Neural cell (in vitro differentiated cells): ENCODE results near the gene SPOCK3. TPM values are rescaled to one million over a fixed set of nuclear protein-coding genes. Genes with fewer than 3 reads are reported as not detected.

Source experiments
- H2AFZ ChIP-seq: fragments of 200-600, 300-800 bp; sonication (generic), shearing (Covaris generic); 2 replicates; pipeline ENCODE4 v1.6.0; 2014; ENCODE audit warnings: low read depth, mild to moderate bottlenecking, antibody characterized with exemption, low read length, moderate library complexity
- H3F3A ChIP-seq: fragments of 200-600 bp; shearing (Covaris generic); 2 replicates; pipeline ENCODE4 v1.6.1; 2016; ENCODE audit warnings: mild to moderate bottlenecking, moderate library complexity, mixed read lengths, antibody characterized with exemption, low read length; ENCODE audit not compliant: insufficient read depth, poor library complexity, severe bottlenecking
- H3K27ac ChIP-seq: fragments of 200-600, 300-800 bp; sonication (generic), shearing (Covaris generic); 2 replicates; pipeline ENCODE4 v1.5.1; 2014; ENCODE audit warnings: mild to moderate bottlenecking, low read length, moderate library complexity
- H3K27me3 ChIP-seq: fragments of 300-800, 200-600 bp; sonication (generic), shearing (Covaris generic); 2 replicates; pipeline ENCODE4 v1.6.0; 2014; ENCODE audit warnings: mild to moderate bottlenecking, low read depth, low read length, moderate library complexity; ENCODE audit not compliant: insufficient read depth
- H3K36me3 ChIP-seq: fragments of 300-800, 200-600 bp; sonication (generic), shearing (Covaris generic); 2 replicates; pipeline ENCODE4 v1.5.1; 2014; ENCODE audit warnings: mild to moderate bottlenecking, antibody characterized with exemption, low read length, moderate library complexity; ENCODE audit not compliant: insufficient read depth
- H3K4me2 ChIP-seq: fragments of 300-800, 200-600 bp; sonication (generic), shearing (Covaris generic); 2 replicates; pipeline ENCODE4 v1.6.0; 2014; ENCODE audit warnings: mild to moderate bottlenecking, low read length
- H3K4me3 ChIP-seq: fragments of 300-800, 200-600 bp; sonication (generic), shearing (Covaris generic); 2 replicates; pipeline ENCODE4 v1.5.1; 2014; ENCODE audit warnings: mild to moderate bottlenecking, low read length, moderate library complexity
- H3K79me2 ChIP-seq: fragments of 200-600 bp; shearing (Covaris generic); replicated peaks from 2 replicates; pipeline ENCODE4 v1.6.0; 2014; ENCODE audit warnings: mild to moderate bottlenecking, low read length, moderate library complexity; ENCODE audit not compliant: insufficient read depth
- H3K9ac ChIP-seq: fragments of 300-800, 200-600 bp; sonication (generic), shearing (Covaris generic); 2 replicates; pipeline ENCODE4 v1.6.1; 2016; ENCODE audit warnings: mild to moderate bottlenecking, low read length, mixed read lengths
- H3K9me2 ChIP-seq: fragments of 200-600 bp; shearing (Covaris generic); 2 replicates; pipeline ENCODE4 v1.6.1; 2016; ENCODE audit warnings: mild to moderate bottlenecking, low read length, mixed read lengths; ENCODE audit not compliant: insufficient read depth
- H3K9me3 ChIP-seq: fragments of 200-600, 300-800 bp; sonication (generic), shearing (Covaris generic); 2 replicates; pipeline ENCODE4 v1.6.1; 2016; ENCODE audit warnings: mild to moderate bottlenecking, mixed run types, low read length, moderate library complexity, mixed read lengths
- H4K20me1 ChIP-seq: fragments of 200-600 bp; shearing (Covaris generic); 2 replicates; pipeline ENCODE4 v1.6.1; 2016; ENCODE audit warnings: mild to moderate bottlenecking, mixed run types; ENCODE audit not compliant: insufficient read depth
- CTCF ChIP-seq: fragments of 450-650 bp; IDR thresholded peaks from 2 replicates; pipeline ENCODE4 v1.5.1; 2014; ENCODE audit warnings: antibody characterized with exemption, mild to moderate bottlenecking, moderate library complexity; ENCODE audit not compliant: poor library complexity, severe bottlenecking
- EP300 ChIP-seq: fragments of 450-650 bp; conservative IDR thresholded peaks from 2 replicates; pipeline ENCODE4 v1.6.1; 2014; ENCODE audit warnings: antibody characterized with exemption, mild to moderate bottlenecking, moderate library complexity; ENCODE audit not compliant: poor library complexity, severe bottlenecking
- EZH2 ChIP-seq: fragments of 200-600, 300-800 bp; shearing (Covaris generic), sonication (generic); IDR thresholded peaks from 2 replicates; pipeline ENCODE4 v1.6.1; 2014; ENCODE audit warnings: antibody characterized with exemption, low read length, borderline replicate concordance, mild to moderate bottlenecking; ENCODE audit not compliant: insufficient read depth, poor library complexity, severe bottlenecking
- MXI1 ChIP-seq: fragments of 450-650 bp; conservative IDR thresholded peaks from 2 replicates; pipeline ENCODE4 v1.6.1; 2014; ENCODE audit warnings: antibody characterized with exemption, mild to moderate bottlenecking; ENCODE audit not compliant: poor library complexity, severe bottlenecking
- POLR2AphosphoS5 ChIP-seq: IDR thresholded peaks from 2 replicates; pipeline ENCODE4 v1.6.1; 2012
- RAD21 ChIP-seq: fragments of 450-650 bp; conservative IDR thresholded peaks from 2 replicates; pipeline ENCODE4 v1.6.1; 2014; ENCODE audit warnings: antibody characterized with exemption, mild to moderate bottlenecking, moderate library complexity
- REST ChIP-seq: IDR thresholded peaks from 2 replicates; pipeline ENCODE4 v1.6.1; 2012; ENCODE audit warnings: borderline replicate concordance
- SMC3 ChIP-seq: fragments of 450-650 bp; conservative IDR thresholded peaks from 2 replicates; pipeline ENCODE4 v1.6.1; 2014; ENCODE audit warnings: antibody characterized with exemption, mild to moderate bottlenecking, moderate library complexity; ENCODE audit not compliant: poor library complexity
- TAF1 ChIP-seq: IDR thresholded peaks from 2 replicates; pipeline ENCODE4 v1.6.1; 2012; ENCODE audit warnings: low read depth
- polyA plus RNA-seq: library from polyadenylated mRNA; depleted of rRNA; stranded (reverse); fragments of >200 nt; gene quantifications from 2 replicates; pipeline ENCODE4 v1.2.3, GENCODE V29; 2014

The SPOCK3 gene
- polyA plus RNA-seq, 1 donor from 2014 or later, result 7.9 TPM

GRCh38 chr4:167129146-167129545 is 105.1 kb downstream of the SPOCK3 start:
- H3K4me2 ChIP-seq, result no peak overlapping the region
- no peaks in the 10 kb centered on the region for H3F3A ChIP-seq
- no peaks in the 10 kb centered on the region for H4K20me1 ChIP-seq
- TF ChIP-seq TAF1 (no peak), EZH2 (no peak), EP300 (no peak), RAD21 (no peak), REST (no peak), POLR2AphosphoS5 (no peak), SMC3 (no peak), MXI1 (no peak), CTCF (no peak)
- H3K27me3 ChIP-seq, result no peaks in the 10 kb centered on the region
- no peaks in the 10 kb centered on the region for H3K9me3 ChIP-seq
- H3K36me3 ChIP-seq, result no peaks in the 10 kb centered on the region
- H3K9me2 ChIP-seq, result no peaks in the 10 kb centered on the region
- no peak overlapping the region for H2AFZ ChIP-seq
- H3K9ac ChIP-seq, result no peak overlapping the region
- H3K4me3 ChIP-seq, result no peak overlapping the region
- H3K27ac ChIP-seq, result no peak overlapping the region
- no peaks in the 10 kb centered on the region for H3K79me2 ChIP-seq

GRCh38 chr4:167119392-167119791 is 114.9 kb downstream of the SPOCK3 start:
- H2AFZ ChIP-seq, result no peak overlapping the region
- H3K9me2 ChIP-seq, result no peaks in the 10 kb centered on the region
- no peaks in the 10 kb centered on the region for H3K36me3 ChIP-seq
- TF ChIP-seq RAD21 (no peak), REST (no peak), SMC3 (no peak), MXI1 (no peak), POLR2AphosphoS5 (no peak), TAF1 (no peak), EP300 (no peak), CTCF (no peak), EZH2 (no peak)
- H3K27me3 ChIP-seq, result no peaks in the 10 kb centered on the region
- H3K4me3 ChIP-seq, result no peak overlapping the region
- no peaks in the 10 kb centered on the region for H4K20me1 ChIP-seq
- no peaks in the 10 kb centered on the region for H3F3A ChIP-seq
- no peak overlapping the region for H3K27ac ChIP-seq
- H3K4me2 ChIP-seq, result no peak overlapping the region
- H3K9me3 ChIP-seq, result no peaks in the 10 kb centered on the region
- H3K79me2 ChIP-seq, result no peaks in the 10 kb centered on the region
- H3K9ac ChIP-seq, result no peak overlapping the region
